GM21825 (cell line): ENCODE results near the gene MAFF.

ENCODE experiments used
- ATAC-seq: cut with Tn5 transposase; IDR thresholded peaks from one replicate; pipeline ENCODE4 v1.9.1; 2021; ENCODE audit warnings: mild to moderate bottlenecking, moderate library complexity; ENCODE audit not compliant: unreplicated experiment

MAFF gene

GRCh38 chr22:38246046-38246658 is 44.4 kb downstream of the MAFF start:
- no peak for ATAC-seq

- ATAC-seq = no peak
Measured at GRCh38 chr22:38246692-38247091, 44.9 kb downstream of the MAFF start.

- no peak for ATAC-seq
Measured at GRCh38 chr22:38247713-38248112, 45.9 kb downstream of the MAFF start.

GRCh38 chr22:38248280-38248679 is 46.5 kb downstream of the MAFF start:
- no peak for ATAC-seq

- no peak for ATAC-seq
Measured at GRCh38 chr22:38249301-38249700, 47.5 kb downstream of the MAFF start.

- no peak for ATAC-seq
Measured at GRCh38 chr22:38249803-38250642, 48.2 kb downstream of the MAFF start.

- no peak for ATAC-seq
Measured at GRCh38 chr22:38250643-38251340, 49.0 kb downstream of the MAFF start.

GRCh38 chr22:38251341-38251692 is 49.5 kb downstream of the MAFF start:
- ATAC-seq = no peak

- ATAC-seq = no peak
Measured at GRCh38 chr22:38255697-38256096, 53.9 kb downstream of the MAFF start.

- ATAC-seq = no peak
Measured at GRCh38 chr22:38257181-38257580, 55.4 kb downstream of the MAFF start.

GRCh38 chr22:38257650-38258250 is 56.0 kb downstream of the MAFF start:
- ATAC-seq = no peak

- no peak for ATAC-seq
Measured at GRCh38 chr22:38258895-38259294, 57.1 kb downstream of the MAFF start.

- no peak for ATAC-seq
Measured at GRCh38 chr22:38259370-38259769, 57.6 kb downstream of the MAFF start.

GRCh38 chr22:38260761-38261681 is 59.2 kb downstream of the MAFF start:
- no peak for ATAC-seq

- no peak for ATAC-seq
Measured at GRCh38 chr22:38262051-38262795, 60.4 kb downstream of the MAFF start.

- no peak for ATAC-seq
Measured at GRCh38 chr22:38264322-38264843, 62.6 kb downstream of the MAFF start.
